Amniotic stem cell (primary cell): ENCODE data around the gene PTPRG.
"Not testable (repeated sequence)": the region's sequence is repeated elsewhere in the genome, so short reads cannot be mapped to it uniquely, and the experiment has no call there.

Experiments used
- DNase-seq: peaks from one replicate; lab custom pipeline; 2025; lab: John Stamatoyannopoulos, UW

PTPRG gene

DNA sequence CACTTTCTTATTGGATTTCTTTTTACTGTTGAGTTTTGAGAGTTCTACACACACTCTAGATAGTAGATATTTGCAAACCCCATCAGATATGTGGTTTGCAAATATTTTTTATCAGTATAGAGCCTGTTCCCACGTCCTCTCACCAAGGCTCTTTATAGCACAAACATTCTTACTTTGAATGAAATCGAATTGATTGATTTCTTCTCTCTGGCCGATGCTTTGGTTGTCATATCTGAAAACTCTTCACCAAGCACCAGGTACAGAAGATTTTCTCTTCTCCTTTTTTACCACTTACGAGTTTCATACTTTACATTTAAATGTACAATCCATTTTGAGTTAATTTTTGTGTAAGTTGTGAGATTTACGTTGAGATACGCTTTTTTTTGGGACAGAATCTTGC, 163.4 kb downstream of the PTPRG start:
- DNase-seq: no peak

DNA sequence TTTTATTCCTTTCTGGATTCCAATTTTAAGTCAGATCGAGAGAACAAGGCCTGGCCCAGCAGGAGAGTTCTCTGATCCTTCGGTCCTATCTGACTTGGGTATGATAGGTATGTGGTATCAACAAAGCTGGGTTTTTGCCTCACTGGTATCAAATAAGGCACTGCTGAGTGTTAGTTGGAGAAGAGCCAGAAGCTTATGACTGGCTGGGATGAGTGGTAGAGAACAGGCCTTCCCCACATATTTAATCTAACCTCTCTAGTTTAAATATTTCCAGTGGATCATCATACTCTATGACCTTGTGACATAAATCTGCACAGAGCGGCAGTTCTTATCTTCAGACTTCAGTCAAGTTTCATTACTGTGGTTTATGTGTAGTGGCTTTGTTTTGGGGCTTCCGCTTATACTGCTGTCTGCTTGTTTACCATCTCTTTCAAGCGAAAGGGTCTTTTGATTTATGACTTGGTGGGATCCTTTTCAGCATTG, 164.5 kb downstream of the PTPRG start:
- DNase-seq: no peak

DNA sequence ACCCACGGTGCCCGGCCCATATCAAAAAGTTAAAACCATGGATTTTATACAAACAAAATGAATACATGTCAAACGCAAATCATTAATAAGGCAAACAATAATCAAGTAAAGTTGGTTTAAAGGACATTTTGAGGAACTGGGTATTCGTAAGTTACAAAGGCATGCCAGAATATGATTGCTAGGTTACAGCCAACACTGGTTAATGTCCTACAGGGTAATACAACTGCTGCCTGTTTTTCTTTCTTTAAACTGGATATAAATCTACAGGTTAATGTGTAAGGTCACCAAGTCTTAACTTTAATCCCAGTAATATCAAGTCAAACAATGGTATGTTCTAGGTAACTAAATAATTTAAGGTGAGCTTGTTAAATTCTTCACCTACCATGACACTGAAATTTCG, 166.1 kb downstream of the PTPRG start:
- no peak for DNase-seq

DNA sequence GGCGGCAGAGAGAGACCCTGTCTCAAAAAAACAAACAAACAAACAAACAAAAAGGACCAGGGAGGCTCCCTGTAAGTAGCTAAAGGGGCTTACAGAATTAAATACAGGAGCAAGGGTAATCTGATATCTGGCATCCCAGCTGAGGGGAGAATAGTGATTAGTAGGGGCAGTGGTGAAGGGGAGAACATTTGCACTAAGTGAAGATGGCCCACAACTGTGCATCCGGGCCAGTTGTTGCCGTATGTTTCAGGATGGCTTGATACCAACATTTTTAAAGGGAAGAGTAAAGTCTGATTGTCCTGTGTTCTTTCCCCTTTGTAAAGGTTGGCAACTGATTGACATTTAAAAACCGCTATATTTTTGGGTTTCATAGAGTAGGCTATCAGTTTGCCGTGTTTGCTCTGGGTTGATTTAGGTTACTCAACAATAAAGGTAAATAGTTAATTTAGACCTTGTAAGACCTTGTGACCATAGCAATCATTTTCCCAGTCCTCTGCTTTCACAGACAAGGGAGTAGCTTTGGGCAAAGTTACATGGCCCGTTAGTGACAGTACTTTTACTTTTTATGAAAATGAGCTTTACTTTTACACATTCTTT, 167.8 kb downstream of the PTPRG start:
- no peak for DNase-seq

DNA sequence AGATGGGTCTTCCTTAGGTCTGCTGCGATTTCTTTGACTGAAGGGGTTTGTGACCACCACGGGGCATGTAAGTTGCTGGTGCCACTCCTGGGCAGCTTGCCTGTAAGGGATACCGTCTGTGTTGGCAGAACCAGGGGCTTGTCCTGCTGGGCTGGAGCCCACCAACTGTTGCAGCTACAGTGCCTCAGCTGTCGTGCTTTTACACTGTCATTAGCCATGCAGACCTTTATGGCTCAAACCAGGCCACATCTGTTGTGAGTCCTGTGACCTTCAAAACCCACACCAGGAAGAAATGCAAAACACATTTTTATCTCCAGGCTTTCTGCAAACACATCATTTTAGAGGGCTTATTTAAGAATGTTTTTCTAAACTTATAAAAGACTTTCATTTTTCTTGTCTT, 168.7 kb downstream of the PTPRG start:
- DNase-seq: no peak

DNA sequence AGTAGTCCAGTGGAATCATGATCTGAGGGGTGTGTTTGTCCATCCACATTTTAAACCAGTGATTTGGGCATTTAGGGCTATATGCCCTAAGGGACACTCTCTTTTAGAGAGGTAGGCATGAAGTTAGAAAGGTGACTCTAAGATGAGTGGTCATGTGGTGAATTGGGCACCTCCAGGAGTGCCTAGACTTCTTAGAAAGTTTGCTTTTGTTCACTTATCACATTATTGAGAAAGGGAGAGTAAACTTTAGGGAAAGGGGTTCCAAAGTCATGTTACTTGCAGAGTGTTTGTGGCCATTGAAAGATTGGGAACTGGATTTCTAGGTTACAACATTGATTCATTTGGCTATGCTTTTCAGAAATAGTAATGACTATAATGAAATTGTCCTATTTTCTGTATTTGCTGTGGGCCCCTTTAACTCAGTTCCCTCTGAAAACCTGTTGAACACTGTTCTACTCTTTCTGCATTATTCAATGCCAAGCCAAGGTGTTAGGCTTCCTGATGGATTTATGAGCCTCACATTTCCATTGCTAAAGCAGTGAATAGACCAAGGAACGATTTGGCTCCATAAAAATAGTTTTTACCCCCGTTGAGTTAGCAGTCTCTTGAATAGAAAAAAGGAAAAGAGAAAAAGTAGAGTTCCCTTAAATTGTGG, 169.3 kb downstream of the PTPRG start:
- DNase-seq: no peak

DNA sequence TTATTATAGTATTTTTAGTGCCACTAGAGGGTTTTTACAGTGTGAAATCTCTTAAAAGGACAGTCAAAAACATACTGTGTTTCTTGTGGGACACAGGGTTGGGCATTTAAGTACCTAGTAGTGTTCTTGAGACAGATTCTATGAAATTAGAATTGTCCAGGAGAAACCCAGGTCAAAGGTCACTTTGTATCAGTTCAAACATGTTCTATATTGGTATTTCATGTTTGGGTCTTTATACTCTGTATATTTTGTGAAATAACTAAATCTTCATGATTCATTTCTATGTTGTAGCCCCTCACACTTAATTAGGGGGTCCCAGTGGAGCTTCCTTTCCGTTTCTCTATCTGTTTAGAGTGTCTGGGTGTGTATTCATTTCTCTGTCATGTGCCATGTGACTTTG, 171.6 kb downstream of the PTPRG start:
- DNase-seq: no peak

DNA sequence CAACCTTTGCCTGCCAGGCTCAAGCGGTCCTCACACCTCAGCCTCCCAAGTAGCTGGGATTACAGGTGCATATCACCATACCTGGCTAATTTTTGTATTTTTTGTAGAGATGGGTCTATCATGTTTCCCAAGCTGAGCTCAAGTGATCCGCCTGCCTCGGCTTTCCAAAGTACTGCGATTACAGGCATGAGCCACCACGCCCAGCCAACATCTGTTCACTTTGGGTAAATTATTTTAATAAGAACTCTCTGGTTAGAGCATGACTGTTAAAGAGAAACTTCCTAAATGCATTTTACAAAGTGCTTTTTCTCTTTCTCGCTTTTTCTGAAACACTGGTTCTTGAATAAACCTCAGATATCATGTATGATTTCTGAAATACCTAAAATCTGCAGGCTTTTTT, 172.5 kb downstream of the PTPRG start:
- DNase-seq: no peak

DNA sequence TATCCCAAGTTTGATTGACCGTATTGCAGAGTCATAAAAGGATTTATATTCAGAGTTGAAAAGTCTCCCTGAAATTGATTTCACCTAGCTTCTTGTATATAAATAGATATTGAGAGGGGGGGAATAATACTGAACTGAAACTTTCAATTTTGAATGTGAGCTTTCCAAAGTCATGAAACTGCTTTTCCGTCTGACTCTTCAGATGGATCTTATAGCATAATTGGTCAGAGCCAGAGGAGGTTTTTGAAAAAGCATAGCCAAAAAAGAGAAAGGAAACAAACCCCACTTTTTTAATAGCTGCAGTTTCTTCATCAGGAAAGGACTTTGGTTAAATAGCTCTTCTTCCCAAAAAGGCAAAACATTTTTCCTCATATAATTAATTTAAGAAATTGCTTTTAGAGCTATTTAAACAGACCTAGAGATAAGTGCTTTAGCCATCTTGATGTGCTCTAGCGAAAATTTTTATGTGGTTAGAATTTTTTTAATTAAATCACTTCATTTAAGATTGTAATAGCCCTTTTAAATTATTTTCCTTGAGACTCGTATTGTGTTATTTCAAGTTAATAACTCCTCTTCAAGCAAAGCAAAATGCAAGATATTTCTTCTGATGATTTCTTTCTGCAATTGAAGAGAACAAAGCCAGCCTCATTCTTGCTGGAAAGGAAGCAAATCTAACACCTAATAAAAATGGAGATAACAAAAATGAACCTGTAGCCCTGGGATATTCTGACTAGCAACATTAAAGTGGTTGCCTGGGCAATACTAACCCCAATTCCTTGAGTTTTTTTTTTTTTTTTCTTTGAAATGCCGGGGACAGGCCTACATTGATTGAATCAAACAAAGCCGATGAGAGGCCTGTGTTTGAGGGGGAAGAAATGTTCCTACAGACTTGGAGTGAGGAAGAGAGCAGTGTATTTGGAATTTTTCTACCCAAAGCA, 173.6 kb downstream of the PTPRG start:
- DNase-seq: no peak

DNA sequence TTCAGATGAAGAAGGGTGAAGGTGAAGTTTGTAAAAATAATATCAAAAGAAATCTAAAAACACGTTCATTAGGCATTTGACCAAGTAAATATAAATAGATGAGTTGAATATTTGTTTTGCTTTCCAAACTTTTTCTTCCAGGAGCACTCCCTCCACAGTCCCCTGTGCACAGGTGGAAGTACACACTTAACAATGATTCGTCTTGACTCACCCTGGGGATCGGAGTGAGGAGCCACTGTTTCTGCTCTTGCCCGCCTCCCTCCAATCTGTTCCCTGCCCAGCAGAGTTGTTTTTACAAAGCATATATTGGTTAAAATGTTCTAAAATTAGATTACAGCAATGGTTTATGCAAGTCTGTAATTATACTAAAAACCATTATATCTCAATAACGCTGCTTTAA, 175.1 kb downstream of the PTPRG start:
- no peak for DNase-seq

DNA sequence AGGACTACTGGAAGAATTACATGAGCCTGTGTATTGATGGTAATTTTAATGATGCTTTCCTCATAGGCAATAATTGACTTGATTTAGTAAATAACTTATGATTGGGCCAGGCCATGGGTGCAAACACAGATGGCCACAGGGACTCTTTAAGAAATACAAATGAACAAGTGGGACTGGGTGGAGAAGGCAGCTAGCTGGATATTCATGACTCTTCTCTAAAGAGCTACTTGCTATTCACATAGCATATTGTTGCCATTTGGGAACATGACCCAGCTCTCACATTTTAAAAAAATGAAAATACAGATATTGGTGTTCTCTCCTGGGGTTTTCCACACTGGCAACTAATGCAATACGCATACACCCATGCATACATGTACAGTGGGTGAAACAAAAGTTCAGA, 178.3 kb downstream of the PTPRG start:
- no peak for DNase-seq

DNA sequence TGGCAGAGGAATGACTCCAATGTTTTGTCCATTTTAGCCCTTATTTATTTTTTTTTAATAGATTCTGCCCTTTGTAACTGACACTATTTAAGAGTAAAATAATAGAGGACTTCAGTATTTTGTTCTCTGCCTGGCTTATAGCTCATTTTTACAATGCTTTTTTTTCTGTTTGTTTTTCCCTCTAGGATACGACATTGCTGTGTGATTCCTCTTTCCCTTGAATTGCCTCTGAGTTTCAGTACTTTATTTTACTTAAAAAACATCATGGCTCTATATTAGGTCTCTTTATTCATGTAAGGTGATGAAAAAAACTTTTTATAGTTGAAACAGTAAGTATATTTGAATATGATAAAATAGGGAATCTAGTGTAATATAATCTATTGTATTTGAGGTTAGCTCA, 179.1 kb downstream of the PTPRG start:
- DNase-seq: no peak

DNA sequence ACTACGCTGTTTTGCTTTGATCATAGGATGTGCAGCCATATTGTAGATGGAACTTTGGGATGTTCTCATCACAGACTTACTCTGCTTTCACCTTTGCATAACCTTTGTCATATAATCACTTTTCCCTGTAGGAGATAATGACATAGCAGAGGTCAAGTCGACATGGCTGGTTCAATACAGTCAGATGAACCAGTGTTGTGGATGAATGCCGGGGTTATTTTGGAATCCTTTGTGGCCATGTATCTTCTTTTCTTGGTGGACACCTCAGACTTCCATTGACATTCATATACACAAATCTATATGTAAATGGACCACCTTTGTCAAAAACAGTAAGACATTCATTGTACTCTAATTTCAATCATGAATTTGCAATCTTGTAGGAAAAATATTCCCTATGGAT, 180.2 kb downstream of the PTPRG start:
- no peak for DNase-seq

DNA sequence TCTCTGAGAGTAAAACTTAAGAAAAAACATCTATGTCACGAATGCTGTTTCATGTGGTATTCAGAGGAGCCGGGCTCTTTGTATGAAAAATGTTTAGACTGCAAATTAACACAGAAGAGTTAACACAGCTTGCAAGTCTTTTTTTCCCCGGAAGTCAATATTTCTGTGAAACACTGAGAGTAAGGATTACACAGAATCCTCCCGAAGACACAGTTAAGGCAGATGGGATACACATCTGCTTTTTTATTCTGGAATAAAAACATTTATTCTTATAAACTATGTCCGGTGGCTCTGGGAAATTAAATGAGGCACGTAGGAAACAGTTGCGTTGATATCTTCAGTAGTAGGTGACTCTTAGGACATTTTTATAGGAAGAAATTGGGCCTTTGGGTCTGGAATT, 180.6 kb downstream of the PTPRG start:
- DNase-seq: no peak

DNA sequence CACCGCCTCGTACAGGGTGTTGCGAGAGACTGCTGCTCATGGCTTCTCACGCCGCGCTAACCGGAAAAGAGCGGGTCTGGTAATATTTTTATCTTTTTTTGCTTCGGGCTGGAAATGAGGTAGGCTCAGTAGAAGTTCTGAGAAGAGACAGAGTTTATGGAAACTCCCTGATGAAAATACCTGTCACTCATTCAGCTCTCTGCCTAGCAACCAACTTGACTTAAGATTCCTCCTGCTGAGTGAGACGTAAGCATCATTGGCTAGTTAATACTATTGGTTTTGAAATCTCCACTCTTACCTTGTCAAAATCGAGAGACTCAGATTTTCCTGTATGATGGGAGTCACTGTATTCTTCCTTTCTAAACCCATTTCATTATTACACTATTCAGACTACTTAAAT, 181.7 kb downstream of the PTPRG start:
- no peak for DNase-seq

DNA sequence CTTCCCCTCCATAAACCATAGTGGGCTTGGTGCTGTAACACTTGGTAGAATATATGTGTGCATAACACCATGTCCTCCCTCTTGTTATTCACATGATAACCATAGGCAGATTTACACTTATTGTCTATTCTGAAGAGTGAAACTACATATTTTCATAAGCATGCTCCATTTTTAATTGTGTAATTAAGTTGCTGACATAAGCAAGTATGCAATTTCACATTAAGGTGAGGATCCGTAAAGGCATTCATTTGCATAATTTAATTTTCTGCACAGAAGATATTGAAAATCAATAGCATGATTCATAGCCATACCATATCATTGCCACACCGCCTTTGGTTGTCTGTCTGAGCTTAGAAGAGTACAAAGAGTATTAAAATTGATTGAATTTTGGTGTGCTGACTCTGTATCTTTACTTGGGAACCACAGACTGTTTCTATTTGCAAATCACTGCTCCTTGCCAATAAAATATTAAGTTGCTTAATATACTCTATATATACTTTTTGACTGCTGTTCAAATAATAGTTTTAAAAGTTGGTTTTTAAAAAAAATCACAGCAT, 182.4 kb downstream of the PTPRG start:
- no peak for DNase-seq

DNA sequence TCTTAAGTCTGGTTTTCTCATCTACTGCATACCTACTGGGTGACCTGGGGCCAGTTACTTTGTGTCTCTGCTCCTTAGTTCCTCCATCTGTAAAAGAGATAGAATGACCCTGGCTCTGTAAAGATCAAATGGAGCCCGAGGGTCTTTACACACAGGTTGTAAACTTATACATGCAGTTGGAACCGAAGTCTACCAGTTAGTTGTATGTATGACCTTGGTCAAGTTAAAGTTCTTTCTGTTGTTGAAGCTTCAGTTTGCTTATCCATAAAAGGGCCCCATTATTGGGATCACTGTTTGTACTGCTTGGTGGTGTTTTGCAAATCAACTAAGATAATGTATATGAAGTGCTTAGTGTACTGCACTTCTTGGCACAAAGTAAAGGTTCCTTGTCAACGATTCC, 186.9 kb downstream of the PTPRG start:
- DNase-seq: no peak

DNA sequence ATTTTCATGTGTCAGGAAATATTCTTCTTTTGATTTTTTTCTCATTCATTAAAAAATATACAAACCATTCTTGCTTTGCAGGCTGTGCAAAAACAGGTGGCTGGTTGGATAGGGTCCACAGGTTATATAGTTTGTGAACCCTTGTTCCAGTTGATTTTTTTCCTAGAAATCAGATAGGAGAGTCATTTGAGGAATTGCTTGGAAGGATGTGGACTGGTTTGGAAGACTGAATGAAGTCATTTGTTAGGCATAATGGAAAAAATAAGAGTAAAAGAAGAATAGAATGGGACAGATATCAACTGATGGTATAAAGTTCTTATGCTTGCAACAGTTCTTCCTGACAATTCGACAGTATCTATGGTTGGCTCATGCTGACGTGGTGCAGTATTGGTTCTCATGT, 189.4 kb downstream of the PTPRG start:
- DNase-seq: no peak

DNA sequence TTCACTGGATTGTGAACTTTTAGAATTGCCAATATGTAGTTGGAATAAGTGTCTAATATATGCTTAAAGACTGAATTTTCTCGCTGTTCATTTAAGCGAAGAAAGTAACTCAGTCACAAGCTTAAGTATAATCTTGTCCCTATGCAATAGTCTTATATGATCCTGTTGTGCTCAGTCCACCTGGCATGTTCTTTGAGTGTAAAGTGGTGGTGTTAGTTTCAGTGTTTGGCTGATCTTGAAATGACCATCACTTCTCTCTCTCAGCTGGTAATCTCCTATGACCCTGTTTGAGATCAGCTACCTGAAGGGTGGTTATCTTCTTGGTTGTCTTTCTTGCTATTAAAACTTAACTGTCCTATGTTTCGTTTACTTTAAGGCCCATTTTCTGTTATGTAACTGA, 197.5 kb downstream of the PTPRG start:
- no peak for DNase-seq

DNA sequence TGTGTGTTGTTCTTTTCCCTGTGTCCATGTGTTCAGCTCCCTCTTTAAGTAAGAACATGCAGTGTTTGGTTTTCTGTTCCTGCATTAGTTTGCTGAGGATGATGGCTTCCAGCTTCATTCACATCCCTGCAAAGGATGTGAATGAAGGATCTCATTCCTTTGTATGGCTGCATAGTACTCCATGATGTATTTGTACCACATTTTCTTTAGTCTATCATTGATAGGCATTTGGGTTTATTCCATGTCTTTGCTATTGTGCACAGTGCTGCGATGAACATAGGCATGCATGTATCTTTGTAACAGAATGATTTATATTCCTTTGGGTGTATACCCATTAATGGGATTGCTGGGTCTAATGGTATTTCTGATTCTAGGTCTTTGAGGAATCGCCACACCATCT, 199.4 kb downstream of the PTPRG start:
- DNase-seq: not testable (repeated sequence)

DNA sequence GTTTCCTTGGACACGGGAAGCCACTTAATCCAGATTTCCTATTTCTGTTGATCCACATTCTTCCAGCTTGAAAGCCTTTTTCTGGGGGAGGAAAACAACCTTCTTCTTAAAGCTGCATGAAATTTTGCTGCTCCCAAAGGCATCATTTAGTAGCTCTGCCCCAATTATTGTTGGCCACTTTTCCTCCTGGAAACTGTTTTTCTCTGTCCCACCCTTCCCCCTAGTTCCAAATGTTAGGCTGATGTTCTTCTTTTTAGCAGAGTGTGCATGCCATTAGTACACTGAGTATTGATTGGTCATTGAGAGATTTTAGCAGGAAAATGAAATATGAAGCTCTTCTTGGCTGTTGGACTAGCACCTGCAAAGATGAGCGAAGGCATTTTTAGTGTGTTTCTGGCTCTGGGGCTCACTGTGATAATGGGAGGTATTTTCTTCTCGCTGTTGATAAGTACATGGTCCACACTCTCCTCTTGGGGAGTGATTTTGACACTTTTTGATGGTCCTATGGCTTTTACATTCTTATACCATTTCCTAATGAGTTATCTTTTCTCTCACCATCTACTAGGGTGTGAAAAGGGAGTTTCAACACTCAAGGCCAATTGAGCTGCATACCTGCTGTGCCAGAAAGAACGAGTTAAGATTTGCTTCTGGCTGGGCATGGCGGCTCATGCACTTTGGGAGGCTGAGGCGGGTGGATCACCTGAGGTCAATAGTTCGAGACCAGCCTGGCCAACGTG, 200.5 kb downstream of the PTPRG start:
- DNase-seq: no peak
